NK-92 treated with Interleukin-12 subunit alpha and Interleukin-12 subunit beta, amount 100 ng/mL, for 24 hours (cell line): Measurements from ENCODE around the gene OSBPL10.

Experiments used
- DNase-seq: peaks from one replicate; lab custom pipeline; 2025; lab: John Stamatoyannopoulos, UW

OSBPL10 gene

DNA sequence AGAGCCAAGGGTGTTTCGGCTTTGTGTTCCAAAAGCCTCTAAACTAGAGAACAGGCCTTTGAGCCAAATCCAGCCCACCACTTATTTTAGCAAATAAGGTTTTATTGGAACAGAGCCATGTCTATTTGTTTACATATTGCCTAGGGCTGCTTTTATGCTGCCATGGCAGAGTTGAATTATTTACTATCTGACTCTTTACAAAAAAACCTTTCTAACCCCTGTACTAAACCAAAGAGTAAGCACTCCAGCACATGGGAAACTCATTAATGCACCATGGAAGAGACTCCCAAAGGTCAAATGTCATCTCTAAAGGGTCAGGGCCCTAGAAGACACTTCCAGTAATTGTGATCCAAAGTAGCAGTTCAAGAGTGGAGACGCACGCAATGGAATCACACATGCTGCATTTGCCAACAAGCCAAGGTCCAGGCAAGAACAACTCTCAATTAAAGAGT lies 22.3 kb downstream of the OSBPL10 start:
- no peak for DNase-seq

DNA sequence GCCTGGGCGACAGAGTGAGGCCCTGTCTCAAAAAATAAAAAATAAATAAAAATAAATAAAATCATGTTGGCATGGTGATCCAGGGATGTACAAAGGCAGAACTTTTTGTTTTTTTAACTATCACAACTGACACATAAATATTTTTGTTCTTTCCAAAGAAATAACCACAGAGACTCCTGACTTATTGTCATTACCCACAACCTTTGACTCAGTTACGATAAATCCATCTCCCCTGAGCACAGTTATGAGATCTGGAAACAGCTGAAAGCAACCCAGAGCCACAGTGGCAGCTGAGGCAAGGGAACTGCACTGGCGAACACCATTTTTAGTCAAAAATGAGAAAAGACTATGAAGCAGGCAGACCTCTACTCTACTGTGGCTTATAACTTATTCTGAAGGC lies 24.0 kb downstream of the OSBPL10 start:
- no peak for DNase-seq

DNA sequence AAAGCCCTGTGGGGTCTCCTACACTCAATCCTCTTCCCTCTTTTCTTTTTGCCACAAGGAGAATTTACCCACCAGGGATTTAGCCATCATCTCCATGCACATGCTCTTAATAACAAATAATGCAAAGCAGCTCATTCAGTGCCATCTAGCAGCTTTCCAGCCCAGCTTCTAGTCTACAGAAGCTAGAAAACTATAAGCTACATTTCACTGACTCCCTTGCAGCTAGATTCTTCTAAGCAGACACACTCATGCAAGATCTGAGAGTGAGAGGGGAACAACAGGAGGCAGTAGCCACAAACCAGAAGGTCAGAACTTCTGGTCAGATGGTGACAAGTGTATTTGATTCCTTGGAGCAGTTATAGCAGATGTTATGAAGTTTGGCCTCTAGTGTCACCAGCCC lies 25.5 kb downstream of the OSBPL10 start:
- DNase-seq = no peak

DNA sequence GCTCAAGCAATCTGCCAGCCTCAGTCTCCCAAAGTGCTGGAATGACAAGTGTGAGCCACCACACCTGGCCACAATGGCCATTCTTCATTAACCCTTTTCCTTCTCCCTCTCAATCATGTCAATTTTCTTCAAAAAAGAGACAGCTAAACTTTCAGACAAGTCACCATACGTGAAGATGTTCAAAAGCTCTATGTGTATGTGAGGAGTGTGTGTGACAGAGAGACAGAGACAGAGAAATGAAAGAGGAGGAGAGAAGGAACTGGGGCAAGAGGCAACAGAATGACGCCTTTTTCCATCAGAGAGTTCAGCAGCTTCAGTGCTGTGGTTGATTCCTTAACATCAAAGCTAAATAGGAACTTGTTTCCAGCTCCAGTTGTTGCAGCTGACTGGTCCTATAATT lies 27.4 kb downstream of the OSBPL10 start:
- no peak for DNase-seq

DNA sequence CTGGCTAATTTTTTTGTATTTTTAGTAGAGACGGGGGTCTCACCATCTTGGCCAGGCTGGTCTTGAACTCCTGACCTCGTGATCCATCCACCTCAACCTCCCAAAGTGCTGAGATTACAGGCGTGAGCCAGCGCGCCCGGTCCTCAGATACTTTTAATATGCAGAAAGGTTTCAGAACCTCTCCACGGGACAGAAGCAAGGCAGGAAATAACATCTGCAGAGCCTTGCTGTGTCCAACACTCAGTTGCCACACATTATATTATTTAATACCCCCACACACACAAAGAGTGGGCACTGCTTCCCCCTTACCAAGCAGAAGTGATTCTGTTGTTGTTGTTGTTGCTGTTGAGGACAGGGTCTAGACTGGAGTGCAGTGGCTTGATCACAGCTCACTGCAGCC lies 28.0 kb downstream of the OSBPL10 start:
- DNase-seq = no peak

DNA sequence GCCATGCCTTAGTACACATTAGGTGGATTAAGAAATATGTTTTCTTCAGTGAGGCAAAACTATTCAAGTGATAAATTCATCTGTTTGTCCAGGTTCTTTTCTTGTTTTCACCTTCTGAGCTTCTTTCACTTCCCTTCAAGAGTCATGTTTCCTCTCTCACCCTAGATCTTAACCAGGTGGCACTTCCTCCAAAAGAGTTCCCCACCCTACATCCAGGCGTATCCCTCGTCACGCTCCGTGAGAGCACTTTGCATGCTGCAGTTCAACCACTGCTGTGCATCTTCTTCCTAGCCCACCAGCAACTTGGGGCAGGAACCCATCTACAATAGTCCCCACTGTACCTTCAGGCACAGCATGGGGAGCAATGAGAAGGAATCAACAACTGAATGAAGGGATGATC lies 28.9 kb downstream of the OSBPL10 start:
- DNase-seq = no peak

DNA sequence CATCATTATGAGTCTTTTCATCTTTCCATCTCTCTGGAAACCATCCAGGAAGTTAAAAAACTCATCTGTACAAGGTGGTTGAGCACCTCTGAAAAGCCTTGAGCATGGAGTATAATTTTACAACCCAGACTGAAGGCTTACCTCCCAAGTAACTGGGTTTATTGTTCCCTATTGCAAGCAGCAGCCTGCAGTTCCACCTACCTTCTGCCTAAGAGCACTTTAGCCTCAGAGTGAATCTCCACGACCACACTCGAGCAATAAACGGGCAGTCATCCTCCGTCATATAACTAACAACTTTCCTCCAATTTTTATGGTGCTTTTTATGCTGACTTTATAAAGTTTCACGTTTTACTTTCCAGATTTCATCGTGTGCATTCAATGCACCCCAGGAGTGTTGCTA lies 32.8 kb downstream of the OSBPL10 start:
- no peak for DNase-seq

DNA sequence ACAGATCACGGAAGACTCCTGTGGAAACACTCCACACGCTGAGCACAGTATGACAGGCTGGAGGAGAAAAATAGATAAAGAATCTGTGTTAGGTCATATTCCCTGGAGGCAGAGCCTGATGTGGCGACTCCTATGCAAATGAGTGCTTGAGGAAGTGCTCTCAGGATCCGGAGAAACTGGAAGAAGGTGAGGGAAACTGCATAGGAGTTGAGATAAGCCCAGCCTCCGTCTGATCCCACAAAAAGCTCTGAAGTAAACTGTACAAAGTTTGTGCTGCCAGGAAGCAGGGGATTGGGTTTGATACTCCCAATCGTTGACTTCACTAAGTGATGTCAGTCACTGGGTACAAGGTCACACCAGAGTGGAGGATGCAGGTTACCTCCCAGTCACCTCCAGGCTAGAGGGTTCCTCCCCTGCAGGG lies 33.4 kb downstream of the OSBPL10 start:
- no peak for DNase-seq

DNA sequence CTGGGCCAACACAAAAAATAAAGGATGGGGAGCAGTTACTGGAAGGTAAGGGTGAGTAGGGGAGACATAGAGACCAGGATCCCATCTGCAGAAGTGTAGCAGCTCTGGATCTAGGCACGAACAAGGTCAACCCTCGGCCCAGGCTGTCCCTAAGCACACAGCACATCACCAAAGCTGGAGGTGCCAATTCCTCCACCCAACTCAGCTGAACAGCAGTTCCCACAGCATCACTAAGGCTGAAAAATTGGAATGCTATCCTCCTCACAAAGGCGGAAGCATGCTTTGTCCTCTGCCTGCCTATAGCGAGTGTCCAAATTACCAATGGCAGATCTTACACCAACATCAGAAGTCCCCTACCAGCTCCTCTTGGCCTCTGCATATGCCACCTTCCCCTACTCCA lies 33.9 kb downstream of the OSBPL10 start:
- no peak for DNase-seq

DNA sequence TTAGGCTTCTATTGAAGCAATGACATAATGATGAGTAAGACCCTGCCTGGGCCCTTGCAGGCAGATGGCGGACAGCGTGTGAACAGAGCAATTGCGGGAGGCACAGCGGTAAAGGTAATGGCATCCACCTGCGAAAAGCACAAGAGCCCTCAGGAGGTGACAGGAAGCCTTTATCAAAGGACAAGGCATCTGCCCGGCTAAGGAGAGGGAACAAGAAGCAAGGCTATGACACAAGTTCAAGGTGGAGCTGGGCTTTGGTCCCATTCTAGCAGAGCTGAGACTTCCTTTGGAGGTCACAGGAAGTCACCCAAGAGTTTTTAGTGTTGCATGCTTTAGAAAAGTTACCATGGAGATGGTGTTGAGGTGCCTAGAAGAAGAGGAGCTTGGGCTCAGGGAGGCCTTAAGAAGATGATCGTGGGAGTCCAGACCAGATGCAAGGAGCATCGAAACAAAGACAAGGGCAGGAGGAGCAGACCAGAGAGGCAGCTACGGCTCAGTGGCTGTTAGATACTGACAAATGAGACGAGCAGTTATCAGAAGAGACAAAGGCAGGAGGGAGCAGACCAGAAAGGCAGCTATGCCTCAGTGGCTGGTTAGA lies 34.5 kb downstream of the OSBPL10 start:
- no peak for DNase-seq

DNA sequence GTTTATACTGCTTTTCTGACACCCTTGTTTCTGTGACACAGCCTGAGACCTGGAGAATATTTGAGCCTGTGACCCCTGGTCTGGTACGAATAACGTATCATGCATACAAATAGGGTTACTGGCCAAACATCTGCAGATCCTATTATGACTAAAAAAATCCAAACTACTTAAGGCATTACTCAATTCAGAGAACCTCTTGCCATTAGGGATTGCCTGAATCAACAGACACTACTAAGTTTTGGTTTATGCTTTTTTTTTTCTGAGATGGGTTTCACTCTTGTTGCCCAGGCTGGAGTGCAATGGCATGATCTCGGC lies 35.4 kb downstream of the OSBPL10 start:
- no peak for DNase-seq

DNA sequence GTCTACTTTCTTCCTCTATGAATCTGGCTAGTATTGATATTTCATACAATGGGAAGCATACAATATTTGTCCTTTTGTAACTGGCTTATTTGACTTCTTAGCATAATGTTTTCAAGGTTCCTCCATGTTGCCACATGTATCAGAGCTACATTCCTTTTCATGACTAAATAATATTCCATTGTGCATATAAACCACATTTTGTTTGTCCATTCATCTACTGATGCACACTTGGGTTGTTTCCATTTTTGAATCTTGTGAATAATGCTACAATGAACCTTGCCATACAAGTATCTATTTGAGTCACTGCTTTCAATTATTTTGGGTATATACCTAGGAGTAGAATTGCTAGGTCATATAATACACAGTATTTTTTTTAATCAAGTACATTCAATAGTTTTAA lies 38.0 kb downstream of the OSBPL10 start:
- DNase-seq = no peak

DNA sequence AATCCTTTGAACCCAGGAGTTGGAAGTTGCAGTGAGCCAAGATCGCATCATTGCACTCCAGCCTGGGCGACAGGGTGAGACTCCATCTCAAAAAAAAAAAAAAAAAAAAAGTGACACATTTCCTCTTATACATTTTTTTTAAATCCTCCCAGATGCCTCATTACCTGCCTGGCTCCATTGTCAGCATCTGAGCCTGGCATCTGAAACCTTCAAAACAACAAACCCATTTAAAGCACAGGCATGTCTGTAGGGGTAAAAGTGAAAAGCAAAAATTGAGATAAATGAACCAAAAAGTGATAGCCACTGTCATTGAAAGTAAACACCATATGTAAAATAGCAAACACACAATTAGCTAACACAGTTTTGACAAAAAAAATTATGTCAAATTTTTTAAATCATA lies 38.6 kb downstream of the OSBPL10 start:
- no peak for DNase-seq

DNA sequence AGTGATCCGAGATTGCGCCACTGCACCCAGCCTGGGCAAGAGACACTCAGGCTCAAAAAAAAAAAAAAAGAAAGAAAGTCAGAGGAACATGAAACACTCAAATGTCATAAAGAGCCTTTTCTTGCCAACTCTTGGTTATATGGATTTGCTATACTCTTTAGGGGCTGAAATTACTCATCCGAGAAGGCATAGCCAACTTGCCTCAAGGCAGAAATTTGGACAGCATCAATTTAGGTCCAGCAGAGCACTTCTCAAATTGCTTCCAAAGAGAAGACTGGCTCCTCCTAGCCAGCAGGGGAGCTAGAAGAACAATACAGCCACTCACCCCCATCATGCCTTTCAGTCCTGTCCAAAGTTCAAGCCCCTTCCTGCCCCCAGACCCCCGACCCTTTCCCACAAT lies 43.8 kb downstream of the OSBPL10 start:
- DNase-seq = no peak

DNA sequence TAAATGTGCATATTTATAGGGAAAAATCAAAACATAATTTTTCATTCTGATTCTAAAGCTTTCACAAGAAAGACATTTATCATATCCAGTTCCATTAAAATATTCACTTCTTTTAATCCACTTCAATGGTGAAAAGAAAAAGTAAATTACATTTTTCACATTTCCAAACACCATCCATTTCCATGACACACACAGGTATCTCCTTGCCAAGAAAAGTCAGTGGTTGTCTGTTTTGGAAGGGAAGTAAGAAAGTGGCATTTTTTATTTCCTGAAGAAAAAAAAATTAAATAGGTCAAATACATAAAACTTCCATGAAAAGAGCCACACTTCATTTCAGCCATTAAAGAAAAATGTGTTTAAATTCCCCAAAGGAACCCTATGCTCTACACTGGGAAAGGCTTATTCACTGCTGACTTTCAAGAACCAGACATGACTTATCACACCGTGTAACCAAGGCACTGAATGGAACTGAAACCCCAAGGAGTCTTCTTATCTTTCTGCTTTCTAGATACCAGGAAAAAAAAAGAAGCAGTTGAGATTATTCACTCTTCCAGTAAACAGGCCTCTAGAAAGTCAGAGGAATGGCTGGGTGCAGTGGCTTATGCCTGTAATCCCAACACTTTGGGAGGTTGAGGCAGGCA lies 44.5 kb downstream of the OSBPL10 start:
- DNase-seq = no peak

DNA sequence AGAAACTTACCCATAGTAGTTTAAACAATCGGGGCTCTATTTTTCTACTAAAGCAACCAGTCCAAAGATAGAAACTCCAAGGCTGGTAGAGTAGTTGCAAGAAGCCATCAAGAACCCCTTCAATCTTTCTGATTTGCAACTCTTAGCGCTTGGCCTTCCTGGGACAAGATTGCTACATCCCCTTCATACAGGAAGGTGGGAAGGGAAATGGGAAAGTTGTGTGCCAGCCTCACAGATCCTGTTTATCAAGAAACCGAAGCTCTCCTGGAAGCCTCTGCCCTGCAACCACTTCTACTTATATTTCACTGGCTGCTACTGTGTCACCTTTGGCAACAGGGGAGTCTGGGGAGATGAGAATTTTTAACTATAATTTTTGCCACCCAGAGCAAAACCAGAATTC lies 46.2 kb downstream of the OSBPL10 start:
- DNase-seq = no peak

DNA sequence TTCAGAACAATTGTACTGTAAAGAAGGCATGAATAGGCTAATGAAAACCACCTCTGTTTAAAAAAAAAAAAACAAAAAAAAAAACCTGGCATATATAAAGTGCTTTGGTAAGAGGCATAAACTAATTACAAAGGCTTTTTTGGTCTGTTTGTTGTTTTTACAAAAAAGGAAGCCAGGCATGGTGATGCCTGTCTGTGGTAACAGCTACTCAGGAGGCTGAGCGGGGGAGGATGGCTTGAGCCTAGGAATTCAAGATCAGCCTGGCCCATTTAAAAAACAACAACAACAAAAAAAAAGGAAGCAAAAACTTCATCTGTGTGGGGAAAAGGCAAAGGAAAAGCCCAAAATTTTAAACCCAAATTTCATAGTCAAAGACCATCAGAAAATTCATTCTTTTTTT lies 47.0 kb downstream of the OSBPL10 start:
- no peak for DNase-seq

DNA sequence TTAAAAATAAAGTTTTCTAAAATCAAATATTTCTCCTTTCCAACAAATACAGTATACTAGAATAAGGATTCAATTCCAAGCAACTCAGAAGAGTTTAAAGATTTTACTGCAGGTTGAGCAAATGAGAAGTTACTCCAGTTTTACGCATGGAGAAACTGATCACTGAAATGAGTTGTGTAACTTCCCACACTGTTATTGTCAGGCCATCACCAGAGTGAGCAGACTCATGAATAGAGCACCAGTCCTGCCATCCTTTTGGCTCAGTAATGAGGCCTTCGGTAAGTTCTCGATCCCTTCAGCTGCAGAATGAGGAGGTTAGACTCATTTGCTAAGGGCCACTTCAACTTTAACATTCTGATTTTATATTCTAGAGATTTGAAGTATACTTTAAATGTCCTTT lies 48.1 kb downstream of the OSBPL10 start:
- DNase-seq = no peak

DNA sequence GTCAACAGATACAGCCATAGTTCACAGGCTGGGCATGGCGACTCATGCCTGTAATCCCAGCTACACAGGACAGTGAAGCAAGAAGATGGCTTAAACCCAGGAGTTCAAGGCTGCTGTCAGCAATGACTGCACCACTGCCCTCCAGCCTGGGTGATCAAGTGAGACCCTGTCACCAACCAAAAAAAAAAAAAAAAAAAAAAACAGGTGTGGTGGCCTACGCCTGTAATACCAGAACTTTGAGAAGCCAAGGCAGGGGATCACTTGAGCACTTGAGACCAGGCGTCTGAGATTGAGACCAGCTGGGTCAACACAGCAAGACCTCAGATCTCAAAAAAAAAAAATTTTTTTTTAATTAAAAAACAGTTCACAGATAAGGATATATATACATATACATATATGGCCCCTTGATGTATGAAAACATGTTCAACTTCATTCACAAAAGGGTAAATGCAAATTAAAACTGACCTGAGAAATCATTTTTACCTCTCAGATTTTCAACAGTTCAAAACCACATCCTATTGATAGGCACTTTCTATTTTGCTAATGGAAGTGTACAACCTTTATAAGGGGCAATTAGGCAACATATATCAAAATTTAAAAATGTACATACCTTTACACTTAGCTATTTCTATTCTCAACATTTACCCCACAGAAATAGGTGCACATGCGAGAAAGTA lies 51.1 kb downstream of the OSBPL10 start:
- no peak for DNase-seq

DNA sequence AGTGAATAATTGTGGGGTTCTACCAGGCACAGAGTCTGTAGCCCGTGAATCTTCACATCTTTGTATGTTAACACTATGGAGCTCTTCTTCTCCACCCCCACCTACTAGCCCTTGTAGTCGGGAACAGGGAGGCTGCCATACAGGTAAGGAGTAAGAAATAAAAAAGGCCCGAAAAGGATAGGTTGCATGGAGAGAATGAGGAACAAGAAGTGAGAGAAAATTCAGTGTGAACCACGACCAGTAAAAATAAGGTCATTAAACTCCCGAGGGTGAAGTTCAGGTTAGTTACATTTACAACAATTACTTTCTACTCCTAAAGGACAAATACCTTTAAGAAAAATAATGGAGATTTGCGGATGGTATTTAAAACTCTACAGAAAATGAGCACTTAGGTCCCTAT lies 53.3 kb downstream of the OSBPL10 start:
- DNase-seq = no peak

DNA sequence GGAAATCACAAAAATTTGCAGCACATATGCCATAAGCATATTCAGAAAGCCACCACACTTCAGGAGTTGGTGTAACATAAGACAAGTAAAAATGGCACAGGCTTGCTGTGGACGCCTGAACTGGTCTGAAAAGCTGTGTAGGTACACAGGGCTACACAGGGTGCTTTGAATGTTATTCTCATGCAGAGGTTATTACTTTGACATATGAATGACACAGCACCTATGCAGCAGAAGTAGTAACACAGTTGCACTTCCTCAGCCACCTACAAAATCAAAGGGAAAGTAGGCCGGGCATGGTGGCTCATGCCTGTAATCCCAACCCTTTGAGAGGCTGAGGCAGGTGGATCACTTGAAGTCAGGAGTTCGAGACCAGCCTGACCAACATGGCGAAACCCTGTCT lies 54.5 kb downstream of the OSBPL10 start:
- no peak for DNase-seq

DNA sequence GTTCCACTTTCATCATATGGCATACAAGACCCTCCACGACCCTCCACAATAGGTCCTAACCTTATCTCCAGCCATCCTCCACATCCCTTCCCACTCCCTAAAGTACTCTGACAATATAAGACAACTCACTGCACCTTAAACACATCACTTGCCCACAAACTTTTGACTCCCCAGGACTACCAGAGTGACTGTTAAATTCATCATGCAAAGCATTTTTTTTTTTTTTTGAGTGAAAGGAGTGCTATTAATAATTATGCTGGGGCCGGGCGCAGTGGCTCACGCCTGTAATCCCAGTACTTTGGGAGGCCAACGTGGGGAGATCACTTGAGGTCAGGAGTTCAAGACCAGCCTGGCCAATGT lies 55.8 kb downstream of the OSBPL10 start:
- DNase-seq = no peak

DNA sequence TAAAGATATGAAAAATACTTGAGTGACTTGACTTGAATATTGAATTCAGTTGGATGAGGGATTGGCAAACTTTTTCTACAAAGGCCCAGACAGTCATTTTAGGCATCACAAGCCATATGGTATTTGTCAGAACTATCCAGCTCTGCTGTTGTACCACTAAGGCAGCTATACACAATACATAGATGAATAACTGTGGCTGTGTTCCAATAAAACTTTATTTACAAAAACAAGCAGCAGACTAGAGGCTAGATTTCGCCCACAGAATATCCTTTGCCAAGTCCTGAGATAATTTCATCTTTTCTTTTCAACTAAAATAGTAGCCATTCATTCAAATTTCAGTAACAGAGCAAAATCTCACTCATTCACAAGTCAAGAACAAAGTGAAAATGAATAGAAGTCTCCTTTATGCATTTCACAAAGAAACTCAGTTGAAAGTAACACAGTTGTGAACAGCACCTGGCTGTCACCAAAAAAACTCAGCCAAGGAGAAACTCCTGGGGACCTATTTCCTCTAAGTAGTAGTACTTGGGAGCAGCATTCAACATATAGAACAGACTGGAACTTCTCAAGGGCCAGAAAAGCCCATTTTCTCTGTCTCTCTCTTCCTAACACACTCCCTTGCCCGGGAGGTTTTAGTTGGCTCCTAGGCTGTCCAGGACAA lies 56.3 kb downstream of the OSBPL10 start:
- DNase-seq = no peak
